GM21360 (cell line): ENCODE results near the gene EDNRA.

Source experiments
- ATAC-seq: cut with Tn5 transposase; IDR thresholded peaks from one replicate; pipeline ENCODE4 v1.9.1; 2021; ENCODE audit warnings: mild to moderate bottlenecking, moderate library complexity; ENCODE audit not compliant: unreplicated experiment

The EDNRA gene

DNA sequence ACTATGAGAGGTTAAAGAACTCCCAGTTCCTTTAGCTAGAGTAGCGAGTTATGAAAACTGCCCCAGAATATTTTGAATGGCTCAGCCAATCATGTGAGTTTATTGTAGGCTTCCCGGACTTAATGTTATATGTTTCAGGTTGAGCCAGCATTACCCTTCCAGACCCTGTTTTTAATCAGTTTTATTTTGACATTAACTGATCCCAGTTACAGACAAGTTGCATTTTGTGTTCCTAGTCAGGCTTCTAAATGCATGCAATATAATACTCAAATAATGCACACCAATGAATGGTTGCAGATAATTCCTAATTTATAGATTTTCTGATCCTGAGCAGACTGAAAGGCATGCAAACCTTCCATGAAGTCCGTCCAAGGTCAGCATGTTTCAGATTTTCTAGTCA, 57.8 kb downstream of the EDNRA start:
- ATAC-seq: no peak

DNA sequence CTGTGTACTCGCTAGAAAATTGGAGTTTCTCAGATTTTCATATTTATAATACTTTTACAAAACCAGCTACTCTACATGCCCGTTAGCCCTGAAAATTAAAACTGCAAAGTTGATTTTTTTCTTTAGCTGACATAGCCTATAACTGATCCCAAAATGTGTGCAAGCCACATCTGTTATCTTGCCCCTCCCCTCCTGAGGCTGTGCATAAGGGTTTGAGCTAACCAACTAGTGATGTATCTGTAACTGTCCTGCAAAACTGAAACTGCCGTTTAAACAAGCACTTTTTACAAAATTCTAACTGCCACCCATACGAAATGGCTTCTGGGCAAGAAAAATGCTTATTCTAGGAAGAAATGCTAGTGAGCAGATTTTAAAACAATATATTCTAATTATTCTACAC, 59.1 kb downstream of the EDNRA start:
- no peak for ATAC-seq

DNA sequence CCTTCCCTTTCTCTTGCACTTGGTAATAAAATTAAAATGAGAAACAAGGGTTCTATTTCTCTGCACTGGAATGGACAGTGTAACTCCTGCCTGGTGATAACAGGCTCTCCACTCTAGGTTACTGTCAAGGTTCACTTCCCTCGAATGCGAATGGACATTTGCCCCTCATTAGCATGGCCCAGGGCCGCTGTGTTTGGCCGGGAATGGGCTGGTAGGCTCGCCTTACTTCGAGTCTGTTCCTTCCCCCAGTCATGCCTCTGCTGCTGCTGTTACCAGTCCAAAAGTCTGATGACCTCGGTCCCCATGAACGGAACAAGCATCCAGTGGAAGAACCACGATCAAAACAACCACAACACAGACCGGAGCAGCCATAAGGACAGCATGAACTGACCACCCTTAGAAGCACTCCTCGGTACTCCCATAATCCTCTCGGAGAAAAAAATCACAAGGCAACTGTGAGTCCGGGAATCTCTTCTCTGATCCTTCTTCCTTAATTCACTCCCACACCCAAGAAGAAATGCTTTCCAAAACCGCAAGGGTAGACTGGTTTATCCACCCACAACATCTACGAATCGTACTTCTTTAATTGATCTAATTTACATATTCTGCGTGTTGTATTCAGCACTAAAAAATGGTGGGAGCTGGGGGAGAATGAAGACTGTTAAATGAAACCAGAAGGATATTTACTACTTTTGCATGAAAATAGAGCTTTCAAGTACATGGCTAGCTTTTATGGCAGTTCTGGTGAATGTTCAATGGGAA, 61.5 kb downstream of the EDNRA start:
- ATAC-seq: no peak

DNA sequence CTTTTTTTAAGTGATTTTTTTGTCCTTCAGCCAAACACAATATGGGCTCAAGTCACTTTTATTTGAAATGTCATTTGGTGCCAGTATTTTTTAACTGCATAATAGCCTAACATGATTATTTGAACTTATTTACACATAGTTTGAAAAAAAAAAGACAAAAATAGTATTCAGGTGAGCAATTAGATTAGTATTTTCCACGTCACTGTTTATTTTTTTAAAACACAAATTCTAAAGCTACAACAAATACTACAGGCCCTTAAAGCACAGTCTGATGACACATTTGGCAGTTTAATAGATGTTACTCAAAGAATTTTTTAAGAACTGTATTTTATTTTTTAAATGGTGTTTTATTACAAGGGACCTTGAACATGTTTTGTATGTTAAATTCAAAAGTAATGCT, 62.1 kb downstream of the EDNRA start:
- ATAC-seq: no peak

DNA sequence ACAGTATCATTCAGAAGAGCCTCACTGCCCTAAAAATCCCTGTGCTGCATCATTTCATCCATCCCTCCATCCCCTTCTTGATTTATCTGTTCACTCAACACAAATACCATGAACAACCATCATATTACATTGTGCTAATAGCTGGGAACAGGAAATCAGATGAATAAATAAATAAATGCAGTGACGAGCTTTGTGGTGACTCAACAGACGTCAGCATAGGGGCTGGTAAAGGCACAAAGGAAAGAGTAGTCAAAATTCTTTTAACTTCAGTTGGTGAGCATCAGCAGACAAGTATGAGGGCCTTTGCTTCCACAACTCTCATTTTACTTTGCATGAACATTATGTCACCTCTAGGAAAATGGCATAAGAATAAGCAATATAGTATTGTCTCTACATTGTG, 65.5 kb downstream of the EDNRA start:
- no peak for ATAC-seq

DNA sequence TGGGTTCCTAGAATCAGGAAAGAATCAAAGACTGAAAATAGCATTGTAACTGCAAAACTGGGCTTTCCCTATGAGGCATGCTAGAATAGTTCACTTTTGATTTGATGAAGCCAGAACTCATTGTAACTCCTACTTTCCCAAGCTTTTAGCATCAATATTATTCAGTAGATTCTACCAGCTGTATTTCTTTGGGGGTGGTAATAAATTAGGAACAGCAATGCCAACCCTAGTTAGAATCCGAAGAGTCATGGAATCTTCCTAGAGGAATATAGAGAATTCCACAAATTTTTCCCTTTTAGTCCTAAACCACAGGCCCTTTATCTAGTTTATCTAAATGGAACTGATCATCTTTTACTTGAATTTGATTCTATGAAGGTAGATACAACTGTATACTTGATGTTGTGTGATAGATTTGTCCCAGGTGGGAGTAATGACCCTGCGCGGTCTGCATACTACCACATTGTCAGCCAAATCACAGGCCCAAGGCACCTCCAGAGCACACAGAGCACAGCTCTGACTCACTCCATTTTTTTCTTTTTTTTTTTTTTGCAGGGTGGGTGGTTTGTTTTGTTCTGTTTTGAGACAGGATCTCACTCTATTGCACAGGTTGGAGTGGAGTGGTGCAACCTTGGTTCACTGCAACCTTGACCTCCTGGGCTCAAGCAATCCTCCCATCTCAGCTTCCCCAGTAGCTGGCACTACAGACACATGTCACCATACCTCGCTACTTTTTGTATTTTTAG, 66.6 kb downstream of the EDNRA start:
- peak; percentile 43 for ATAC-seq

DNA sequence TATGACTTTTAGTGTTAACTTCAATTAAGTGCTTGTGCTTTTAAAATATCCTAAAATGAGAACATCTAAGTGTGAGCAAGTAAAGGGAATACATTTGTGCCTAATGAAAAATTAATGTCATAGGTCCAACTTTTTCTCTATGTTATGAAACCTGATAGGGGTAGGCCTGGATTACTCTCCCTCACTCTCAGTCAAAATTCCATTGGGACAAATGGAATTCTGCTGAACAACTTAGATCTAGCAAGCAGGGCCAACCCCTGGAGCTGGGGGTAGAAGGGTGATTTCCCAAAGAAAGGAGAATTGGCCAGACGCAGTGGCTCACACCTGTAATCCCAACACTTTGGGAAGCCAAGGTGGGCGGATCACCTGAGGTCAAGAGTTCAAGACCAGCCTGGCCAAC, 67.4 kb downstream of the EDNRA start:
- no peak for ATAC-seq

DNA sequence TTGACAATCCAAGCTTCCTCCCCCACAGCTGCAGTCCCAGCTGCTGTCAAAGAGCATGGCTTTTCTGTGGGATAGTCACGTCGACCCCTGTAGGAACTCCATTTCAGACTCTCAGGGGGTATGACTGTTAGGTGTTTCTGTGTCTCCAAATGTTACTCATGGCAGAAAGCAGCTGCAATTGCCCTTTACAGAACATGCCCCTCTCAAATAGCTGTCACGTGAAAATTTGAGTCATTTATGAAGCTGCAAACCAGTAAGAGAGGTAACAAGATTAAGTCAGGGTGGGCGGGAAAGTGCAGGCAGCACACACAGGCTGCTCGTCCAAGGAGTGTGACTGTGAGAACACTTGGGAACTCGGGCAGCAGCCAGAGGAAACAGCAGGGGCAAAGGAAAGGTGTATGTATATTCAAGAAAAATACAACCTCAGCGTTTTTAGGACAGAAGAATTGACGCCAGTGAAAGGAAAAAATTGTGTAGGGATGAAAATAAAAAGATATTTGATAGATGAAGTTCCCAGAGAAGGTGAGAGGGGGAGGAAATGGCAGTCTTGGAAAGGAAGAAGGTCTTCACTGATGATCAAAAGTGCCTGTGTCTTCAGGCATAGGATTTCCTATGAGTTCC, 69.8 kb downstream of the EDNRA start:
- ATAC-seq: peak; percentile 72

DNA sequence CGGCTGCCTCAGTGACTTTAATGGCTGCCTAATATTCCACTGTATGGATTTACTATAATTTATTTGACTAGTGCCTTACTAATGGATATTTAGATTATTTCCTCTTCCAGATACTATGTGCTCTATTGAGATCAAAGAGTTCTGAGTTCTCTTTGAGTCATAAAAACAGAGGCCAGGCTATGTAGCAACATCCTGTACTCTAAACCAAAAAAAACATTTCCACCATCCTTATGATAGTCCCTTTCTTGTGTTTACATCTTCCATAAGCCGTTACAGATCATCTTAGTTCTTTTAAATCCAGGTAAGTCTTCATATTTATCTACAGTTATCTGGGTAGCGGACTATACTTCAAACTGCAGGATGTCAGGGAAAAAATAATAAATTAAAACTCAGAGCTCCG, 79.7 kb downstream of the EDNRA start:
- no peak for ATAC-seq

DNA sequence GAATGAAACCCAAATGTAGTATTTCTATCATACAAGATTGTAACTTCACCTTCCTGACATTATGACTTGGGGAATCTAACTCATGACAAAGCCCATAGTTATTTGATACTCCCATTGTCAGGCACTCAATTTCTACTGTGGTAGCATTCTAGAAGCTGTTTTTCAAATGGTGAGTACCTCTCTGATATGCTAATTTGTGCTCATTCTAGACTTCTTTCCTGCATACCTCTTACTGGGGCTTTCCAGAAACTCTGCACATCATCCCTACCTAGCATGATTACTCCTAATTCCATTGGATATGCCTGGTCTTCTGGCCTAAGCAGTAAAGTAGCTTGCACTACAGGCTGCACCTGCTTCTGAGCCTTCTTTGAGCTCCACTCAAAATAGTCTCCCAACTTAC, 85.9 kb downstream of the EDNRA start:
- no peak for ATAC-seq

DNA sequence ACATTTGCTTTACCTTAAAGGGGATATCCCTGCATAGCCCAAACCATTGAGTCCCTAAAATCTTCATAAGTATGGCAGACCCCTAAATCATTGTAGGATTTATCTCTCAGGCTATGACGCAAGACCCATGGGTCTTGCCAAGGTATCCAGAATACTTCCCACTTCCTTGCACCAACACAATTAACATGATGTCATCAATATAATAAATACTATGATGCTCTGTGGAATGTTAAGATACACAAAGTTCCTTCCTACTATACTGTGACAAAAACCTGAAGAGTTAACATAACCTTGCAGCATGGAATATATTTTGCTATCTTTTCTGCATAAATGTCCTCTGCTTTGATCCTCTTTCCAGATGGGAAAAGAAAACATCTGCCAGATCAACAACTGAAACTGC, 86.4 kb downstream of the EDNRA start:
- no peak for ATAC-seq

DNA sequence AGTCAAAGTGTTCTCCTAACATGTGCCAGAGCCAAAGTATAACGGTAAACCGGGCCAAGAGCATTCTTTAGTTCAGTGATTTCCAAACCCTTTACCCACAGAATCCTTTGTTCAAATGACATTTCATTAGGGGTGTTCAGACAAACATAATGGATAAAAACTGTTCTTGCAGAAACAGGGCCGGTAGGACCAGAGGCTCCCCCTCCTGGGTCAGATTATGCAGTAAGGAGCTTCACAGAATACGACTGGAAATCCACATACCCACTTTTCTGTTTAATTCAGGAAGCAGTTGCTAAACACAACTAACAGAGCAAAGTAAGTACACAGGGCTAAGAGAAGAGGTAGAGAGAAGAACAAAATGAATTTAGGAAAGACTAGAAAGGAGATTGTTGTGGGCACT, 89.7 kb downstream of the EDNRA start:
- no peak for ATAC-seq

DNA sequence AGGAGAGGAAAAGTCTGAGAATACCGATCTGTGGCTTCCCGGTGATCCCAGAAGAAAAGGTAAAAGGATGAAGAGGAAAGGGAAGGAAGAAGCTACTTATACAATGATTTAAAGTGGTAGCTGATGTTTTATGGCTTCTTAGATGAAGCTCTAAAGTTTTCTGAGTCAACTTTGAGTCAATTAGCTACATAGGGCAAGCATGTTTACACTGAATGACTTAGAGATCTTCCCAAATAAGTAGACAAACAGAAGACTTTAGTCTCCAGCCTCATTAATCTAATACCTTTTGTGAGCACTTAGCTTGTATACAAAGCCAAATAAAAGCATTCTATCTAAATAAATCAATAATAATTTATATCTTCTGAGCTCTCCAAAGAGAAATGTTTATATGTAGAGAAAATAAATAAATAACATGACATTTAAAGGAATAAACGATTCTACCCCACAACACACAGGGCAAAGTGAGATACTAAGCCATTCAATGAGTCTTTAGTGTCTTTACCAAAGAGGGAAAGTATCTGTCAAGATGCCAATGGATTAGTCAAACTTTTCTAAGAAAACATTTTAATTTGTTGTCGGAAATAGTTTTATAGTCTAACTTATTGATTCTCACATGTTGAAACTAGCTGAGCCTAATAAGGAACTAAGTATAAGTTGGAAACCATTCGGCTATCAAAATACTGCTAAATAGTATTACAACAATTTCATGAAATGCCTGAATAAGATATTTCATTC, 90.3 kb downstream of the EDNRA start:
- ATAC-seq: no peak

DNA sequence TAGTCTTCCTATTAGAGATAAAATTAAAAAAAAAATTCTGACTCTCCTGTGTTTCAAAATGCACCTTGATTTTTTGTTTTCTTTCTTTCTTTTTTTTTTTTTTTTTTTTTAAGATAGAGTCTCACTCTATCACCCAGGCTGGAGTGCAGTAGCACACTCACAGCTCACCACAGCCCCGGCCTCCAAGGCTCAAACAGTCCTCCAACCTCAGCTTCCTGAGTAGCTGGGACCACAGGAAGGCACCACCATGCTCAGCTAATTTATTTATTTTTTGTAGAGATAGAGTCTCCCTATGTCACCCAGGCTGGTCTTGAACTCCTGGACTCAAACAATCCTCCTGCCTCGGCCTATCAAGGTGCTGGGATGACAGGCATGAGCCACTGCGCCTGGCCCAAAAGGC, 95.2 kb downstream of the EDNRA start:
- ATAC-seq: no peak

DNA sequence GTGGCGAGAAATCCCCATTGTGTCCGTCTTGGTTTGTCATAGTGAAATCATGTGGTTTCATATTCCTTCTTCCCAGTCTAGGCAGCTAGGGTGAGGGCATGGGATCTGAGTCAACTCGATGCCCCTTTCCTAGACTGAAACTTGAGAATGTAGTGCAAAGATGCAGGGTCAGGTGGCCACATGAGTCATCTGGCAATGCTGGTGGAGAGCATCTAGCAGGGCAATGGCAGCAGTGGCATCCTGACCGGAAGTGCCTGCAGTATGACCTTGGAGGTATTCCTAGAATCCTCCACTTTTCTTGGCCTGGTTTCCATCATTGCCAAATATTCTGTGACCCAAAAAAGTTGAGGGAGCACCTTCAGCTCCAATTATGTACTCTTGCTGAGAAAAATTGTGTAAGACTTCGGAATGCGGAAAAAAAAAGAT, 97.2 kb downstream of the EDNRA start:
- ATAC-seq: no peak

DNA sequence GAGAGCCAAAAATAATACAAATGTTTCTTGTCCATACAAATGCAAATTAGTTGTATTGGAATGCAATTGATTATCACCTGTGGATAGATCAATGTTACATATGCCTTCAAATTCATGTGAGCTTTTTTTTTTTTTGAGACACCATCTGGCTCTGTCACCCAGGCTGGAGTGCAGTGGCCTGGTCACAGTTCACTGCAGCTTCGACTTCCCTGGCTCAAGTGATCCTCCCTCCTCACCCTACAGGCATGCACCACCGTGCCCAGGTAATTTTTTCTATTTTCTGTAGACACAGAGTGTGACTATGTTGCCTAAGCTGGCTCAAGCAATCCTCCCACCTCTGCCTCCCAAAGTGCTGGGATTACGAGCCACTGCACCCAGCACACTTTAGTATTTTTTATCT, 97.7 kb downstream of the EDNRA start:
- no peak for ATAC-seq

DNA sequence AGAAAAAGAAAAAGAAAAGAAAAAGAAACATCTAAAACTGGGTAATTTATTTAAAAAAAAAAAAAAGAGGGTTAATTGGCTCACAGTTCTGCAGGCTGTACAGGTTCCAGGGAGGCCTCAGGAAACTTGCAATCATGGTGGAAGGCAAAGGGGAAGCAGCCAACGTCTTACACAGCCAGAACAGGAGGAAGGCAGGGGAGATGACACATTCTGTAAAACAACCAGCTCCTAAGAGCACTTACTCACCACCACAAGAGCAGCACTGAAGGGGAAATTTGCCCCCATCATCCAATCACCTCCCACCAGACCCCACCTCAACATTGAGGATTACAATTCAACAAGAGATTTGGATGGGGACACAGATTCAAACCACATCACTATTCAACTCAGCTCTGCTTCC, 99.5 kb downstream of the EDNRA start:
- ATAC-seq: no peak

DNA sequence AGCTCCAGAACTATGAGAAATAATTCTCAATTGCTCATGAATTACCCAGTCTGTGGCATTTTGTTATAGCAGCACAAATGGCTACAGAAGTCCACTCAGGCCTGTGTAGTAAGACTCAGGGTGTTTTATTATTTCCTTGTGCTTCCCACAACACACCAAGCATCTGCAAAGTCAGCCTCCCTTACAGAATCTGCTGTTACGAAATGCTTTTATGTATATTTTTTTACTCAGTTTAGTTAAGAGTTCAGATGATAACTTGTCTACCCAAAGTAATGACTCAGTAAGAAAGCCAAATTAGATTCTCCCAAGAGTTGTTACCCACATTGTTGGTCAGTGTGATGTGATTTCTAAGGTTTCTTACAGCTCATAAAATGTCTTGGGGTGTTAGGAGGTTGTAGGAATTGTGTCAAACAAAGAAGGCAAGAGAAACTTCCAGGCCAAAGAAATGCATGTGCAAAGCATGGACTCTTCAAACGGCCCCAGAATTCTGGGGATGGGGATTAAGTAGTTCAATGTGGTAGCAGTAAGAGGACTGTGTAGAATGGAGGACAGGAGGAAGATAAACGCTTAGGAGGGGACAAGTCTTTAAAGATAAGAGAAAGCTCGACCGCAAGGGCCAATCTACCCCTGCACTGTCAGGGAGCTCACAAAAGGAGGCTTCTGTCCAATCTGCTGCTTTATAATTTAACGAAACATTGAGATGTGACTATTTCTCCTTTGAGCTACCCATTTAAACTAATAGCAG, 100.9 kb downstream of the EDNRA start:
- ATAC-seq: no peak

DNA sequence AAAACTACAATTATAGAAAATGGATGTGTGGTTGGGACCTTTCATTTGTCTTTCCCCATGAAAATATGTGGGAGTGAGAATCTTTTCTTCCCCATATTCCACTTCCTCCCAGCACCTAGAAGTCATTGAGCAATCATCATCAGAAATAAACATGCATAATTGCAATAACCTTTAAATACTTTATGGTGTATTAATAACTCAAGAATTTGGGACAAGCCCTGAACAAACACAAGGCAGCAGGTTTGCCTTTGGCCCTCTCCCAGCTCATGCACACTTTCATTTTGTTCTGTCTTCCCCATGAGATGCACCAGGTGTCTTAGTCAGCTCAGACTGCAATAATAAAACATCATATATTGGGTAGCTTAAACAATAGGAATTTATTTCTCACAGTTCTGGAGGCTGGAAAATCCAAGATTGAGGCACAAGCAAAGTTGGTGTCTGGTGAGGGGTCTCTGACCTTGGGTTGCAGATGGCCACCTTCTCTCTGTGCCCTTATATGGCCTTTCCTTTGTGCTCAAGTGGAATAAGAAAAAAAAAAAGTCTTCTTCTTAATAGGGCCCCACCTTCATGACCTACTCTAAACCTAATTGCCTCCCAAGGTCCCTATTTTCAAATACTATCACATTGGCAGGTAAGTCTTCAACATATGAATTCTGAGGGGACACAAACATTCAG, 101.6 kb downstream of the EDNRA start:
- no peak for ATAC-seq

DNA sequence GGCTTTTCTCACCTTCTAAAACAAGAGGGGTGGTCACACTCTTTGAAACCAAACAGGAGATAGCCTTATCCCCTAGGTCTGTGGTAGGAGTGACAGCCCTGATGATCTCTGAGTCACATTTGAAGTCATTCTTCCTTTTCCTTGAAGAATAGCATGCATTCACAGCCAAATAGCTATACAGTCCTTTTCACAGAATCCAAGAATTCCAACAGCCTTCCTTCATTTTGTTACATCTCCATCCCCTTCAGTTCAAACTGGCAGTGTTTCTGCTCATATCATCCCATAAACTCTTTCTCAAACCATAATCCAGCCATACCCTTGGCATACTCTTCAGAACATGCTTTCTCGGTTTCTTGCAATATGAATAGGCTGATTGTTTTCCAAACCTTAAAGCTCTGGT, 103.0 kb downstream of the EDNRA start:
- no peak for ATAC-seq
